Superior temporal gyrus (tissue), 1 donor: ENCODE data around the gene RASSF3.

ENCODE experiments used
- DNase-seq: peaks from one replicate; pipeline ENCODE4 v3.0.0-alpha.2; 2016; ENCODE audit errors: extremely low spot score

Gene RASSF3

GRCh38 chr12:64723630-64724029 lies 113.3 kb downstream of the RASSF3 start:
- no peak for DNase-seq

DNA sequence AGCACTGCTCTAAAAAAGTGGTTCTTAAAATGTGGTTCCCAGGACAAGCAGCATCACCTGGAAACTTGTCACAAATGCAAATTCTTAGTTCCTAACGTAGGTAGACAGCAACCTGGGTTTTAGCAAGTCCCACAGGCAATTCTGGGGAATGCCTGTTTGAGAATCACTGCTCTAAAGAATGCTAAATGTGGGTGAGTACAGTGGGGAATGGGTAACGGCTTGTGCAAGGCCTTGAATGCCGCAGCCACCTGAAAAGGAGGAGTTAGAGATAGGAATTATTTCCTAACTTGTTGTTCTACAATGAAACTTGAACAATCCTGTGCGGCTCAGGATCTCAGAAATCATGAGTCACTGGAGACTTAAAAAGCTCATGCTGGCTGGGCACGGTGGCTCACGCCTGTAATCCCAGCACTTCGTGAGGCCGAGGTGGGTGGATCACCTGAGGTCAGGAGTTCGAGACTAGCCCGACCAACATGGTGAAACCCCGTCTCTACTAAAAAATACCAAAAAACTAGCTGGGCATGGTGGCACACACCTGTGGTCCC lies 114.0 kb downstream of the RASSF3 start:
- no peak for DNase-seq

DNA sequence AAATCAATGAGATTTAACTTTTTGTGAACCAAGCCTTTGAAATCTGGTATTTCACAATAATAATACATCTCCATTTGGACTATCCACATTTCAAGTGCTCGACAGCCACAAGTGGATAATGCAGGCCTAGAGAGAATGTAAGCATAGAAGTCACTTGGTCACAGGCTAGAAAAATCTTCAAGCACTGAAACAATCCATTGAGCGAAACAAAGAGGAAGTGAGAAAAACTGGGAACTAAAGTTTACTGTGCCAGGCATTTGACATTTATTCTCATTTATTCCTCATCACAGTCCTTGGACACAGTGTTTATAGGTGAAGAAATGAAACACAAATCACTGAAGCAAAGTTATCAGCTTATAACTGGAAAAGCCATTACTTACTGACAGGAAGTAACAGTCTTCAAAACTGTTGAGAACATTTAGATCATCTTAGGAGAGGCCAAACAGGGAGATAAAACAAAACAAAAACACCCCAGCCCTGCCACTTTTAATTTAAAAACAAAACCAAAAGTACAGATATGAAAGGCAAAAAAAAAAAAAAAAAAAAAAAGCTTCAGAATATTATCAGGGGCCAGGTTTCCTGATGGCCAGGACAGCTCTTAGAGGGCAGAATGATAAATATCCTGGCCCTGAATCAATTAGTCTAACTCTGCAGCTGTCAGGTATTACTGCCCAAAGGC lies 119.8 kb downstream of the RASSF3 start:
- DNase-seq: no peak

DNA sequence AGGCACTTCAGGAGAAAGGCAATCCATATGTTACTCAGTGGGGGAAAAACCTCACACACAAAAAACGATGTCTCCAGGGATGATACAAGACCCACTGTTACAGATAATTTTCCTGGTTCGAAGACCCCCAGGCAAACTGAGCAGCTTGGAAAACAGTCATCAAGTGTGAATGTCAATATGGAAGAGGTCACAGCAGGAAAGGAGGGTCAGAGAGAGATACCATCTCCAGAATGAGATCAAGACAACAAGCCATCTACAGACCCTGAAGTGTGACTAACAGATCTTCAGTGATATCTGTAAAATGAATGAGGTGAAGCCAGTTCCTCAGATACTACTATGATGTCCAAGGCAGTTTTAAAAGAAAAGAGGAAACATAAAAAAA lies 120.3 kb downstream of the RASSF3 start:
- no peak for DNase-seq

- DNase-seq: no peak
Measured at GRCh38 chr12:64731683-64732082, 121.4 kb downstream of the RASSF3 start.

DNA sequence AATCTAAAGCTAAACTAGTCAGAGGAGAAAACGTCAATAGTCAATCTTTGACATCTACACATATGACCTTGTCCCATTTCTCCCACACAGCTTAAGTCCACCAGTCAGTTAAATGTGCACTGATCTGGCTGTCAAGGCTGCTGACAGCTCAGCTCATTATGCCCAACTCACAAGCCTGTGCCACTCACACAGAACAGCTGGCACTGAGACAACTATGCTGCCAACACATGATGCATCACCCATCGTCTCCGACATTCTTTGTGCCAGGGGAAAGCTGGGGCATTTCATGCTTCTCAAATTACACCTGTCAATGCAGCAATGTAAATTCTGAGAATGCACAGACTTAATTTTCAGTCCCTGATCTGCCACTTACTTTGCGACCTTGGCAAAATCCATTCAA lies 123.6 kb downstream of the RASSF3 start:
- DNase-seq: peak; percentile 82

- DNase-seq: peak; percentile 45
Measured at GRCh38 chr12:64735442-64735841, 125.1 kb downstream of the RASSF3 start.

GRCh38 chr12:64736771-64737170 lies 126.5 kb downstream of the RASSF3 start:
- no peak for DNase-seq

GRCh38 chr12:64737539-64737938 lies 127.2 kb downstream of the RASSF3 start:
- DNase-seq: no peak

DNA sequence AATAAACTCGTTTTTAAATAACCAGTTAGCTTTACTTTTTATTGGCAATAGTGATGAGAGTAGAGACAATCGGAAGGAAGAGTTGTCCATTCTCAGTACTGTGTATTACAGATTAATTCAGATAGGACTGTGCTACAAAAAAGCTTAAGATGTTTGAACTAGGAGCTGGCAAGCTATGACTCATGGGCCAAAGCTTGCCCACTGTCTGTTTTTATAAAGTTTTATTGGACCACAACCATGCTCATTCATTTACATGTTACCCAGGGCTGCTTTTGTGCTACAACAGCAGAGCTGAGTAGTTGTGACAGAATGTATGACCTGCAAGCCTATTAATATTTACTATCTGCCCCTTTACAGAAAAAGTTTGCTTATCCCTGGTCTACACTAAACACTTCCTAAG lies 129.5 kb downstream of the RASSF3 start:
- no peak for DNase-seq

DNA sequence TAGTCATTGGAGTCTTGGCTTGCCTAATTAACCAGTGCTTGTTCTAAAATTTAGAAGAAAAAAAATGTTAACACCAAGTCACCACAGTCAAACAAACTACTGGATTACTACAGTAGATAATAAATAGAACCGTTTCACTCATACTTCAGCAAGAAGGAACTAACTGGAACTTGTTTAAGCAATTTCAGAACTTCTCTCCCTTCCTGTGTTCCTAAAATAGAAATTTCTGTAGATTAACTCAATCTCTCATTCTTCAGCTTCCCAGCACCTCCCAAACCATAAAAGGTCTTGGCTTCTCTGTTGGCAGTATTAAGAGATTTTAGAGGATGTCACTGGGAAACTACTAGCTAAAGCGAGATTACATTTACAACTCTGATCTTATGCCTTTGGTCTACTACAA lies 130.4 kb downstream of the RASSF3 start:
- DNase-seq: no peak

- DNase-seq: no peak
Measured at GRCh38 chr12:64742416-64742815, 132.1 kb downstream of the RASSF3 start.

- no peak for DNase-seq
Measured at GRCh38 chr12:64743206-64743605, 132.9 kb downstream of the RASSF3 start.

DNA sequence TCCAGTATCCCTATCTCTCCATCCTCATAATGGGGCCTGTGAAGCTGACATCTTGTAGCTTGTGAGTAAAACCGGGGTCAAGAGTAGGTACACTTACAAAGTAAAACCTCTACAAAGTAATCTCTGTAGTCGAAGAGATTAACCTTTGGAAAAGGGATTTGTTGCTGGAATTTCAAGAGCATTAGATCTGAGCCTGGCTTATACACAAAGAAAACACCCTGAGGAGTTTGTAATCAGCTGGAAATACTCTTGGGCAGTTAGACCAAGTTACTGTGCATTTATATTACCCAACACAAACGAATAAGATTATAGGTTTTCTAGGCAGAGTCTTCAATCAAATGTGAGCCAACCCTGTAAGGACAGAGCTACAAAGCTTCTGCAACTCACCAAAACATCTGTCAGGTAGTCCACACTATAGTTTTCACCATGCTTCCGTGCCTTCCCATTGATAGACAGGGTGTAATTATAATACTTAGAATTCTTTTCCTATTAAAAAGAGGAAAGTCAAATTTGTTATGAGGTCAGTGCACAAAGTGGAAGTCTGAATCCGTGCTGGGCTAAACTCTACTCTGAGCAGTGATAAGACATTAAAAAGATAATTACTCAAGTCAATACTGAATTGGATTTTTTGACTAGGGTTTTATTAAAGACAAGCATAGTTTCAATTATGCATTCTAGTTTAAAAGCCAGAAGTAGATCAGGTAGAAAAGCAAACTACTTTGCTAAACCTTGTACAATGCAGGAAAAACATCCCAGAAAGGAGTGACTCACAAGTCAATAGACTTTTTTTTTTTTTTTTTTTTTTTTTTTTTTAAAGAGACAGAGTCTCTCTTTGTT lies 134.3 kb downstream of the RASSF3 start:
- DNase-seq: no peak

- DNase-seq: no peak
Measured at GRCh38 chr12:64745259-64745807, 135.0 kb downstream of the RASSF3 start.

DNA sequence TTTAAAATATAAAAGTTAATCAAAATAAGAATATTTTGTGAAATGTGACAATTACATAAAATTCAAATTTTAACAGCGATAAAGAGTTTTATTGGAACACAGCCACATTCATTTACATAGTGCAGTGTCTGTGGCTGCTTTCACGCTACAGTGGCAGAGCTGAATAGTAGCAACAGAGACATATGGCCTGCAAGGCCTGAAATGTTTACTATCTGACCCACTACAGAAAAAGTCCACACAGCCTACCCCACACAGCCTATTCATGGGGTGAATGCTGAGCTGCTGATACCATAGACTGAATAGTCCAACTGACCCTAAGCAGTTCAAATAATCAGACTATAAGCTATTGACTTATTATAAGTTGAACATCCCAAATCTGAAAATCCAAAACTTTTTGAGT lies 135.7 kb downstream of the RASSF3 start:
- no peak for DNase-seq

- DNase-seq: no peak
Measured at GRCh38 chr12:64746663-64747062, 136.4 kb downstream of the RASSF3 start.
